Stimulated activated CD4-positive, alpha-beta T cell treated with anti-CD3 and anti-CD28 coated beads, TNF-alpha, amount 100 ng/mL, for 48 hours (primary cell): ENCODE results near the gene FGF19.

Experiments used
- DNase-seq, 3 donors: peaks; one replicate each; pipeline ENCODE4 v3.0.0-alpha.2; 2020; ENCODE audit warnings: low read depth in 3 of 3

FGF19 gene

DNA sequence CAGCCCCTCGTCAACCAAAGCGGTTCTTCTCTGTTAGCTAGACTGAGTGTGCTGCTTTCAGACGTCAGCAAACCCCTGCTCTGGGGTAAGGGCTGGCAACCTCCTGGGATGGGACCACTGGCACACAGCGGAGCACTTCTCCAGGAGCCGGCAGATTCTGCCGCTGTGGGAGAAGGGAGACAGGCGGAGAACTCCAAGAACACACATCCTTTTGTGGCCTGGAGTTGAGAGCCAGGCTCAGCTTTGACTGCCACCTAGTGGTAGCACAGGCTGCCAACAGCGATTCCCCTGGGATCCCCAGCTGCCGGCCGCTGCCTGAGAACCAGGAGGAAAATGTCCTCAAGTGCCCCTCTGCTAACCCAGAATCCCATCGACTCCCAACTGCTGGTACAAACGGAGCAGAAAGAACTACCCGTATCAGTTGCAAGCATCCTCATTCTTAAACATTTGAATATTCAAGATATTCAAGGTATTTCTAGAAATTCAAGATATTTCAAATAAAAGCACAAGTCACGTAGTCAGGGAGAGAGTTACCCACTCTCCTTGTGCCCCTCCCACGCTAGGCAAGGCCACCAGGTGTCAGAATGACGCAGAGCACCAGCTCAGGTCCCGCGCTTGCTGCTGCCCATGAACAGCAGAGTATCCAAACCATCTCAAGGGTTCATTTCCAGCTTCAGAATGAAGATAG, 33.5 kb downstream of the FGF19 start:
- peak; percentile 14 to 54 (median 35) for DNase-seq

DNA sequence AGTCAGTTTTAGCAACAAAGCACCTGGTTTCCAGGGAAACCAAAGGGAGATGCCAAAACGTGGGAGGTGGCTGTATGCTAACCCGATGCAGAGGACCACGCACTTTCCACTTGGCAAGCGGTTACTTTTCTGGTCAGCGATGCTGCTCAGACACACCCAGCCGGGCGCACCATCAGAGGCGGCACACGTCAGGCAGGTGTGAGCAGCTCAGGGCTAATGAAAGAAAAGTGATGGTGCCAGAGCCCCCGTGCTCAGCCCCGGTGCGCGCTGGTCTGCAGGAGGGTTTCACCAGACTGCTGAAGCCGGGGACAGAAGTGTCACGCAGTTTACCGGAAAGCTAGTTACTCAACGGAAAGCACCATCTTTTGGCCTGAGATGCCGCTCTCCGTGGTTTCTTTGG, 34.3 kb downstream of the FGF19 start:
- DNase-seq = no peak

DNA sequence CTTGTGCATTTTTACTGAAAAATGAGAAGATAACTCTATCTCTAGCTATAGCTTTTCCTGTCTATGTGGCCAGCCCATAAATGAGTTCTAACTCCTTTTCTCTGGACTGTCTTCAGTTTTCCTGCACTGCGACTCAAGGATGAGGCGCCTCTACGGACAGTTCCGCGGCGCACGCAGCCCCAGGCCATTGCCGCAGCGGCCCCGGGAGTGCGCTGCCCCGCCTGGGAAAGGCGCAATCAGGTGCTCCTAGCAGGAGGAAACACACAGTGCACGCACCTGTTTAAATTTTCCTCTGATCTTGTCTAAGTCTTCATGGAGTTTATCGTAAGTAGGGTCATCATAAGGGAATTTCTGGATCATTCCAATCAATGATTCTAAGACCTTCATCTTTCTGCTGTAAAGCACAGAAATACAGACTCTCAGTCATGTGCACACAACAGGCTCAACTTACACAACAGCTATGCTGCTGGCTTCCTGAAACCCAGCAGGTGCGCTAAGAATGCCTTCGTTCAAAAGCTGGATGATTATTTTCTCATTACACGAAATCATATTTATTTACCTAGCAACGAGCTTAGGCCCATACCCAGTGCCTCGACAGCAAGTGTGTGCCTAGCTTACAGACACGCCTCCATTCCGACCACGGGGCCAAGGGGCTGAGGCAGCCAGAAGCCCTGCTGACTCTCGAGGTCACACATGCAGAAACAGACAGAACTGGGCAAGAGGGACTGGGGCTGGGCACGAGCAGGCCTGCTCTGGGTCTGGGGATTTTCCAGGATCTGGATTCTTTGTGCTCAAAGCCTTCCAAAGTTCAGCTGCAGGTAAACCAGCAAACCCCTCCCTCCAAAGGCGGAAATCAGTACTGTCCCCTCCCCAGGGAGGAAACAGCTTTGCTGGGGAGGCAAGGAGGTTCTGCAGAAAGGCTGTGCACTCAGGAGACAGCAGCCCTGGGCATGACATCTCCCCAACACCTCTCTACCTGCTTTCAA, 35.9 kb downstream of the FGF19 start:
- no peak for DNase-seq

DNA sequence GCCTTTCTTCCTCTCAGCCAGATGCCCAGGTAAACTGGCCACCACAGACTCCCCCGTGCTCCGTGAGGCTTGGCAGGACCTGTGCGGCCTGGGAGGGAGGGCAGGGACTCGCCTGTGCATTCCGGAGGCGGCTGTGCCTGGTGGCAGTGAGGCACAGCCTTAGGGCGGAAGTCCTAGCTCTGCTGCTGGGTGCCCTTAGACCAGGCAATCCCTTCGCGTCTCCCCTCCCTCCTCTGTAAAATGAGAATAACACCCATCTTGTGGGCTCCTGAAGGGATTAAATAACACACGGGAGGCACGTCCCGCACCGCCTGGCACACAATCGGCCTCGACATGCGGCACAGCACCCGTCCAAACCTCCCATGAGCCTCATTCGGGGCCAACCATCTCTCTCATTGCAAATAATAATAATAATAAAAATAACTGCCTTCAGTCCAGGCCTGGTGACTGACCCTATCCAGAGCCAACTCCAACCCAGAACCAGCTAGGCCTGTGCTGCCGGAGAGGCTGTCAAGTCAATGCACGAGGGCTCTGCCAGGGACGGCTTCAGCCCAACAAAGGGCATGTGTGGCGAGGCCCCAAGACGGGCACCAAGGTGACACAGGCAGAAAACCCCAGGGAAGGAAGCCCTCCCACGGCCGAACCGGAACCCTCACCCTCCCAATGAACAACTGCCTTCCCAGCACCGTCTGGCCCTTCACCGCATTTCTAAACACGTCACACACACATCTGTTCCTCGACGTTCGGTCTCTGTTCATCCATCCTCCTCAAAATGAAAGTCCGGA, 36.9 kb downstream of the FGF19 start:
- no peak for DNase-seq

DNA sequence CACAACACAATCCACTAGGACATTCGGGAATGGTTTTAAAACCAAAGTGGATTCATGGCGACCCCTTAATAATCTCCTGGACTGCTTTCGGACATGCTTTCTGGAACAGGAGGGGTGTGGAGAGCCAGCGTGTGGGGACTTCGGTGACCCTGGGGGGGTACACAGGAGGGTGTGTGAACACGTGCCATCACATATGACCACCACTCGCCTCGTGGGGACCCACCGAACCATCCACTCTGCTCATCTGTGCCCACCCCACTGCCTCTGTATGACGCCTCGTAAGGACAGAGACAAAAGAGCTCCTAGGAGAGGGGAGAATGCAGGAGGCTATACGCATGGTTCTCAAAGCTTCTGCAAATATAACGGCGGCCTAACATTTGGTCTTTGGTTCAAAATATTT, 37.6 kb downstream of the FGF19 start:
- DNase-seq = no peak

DNA sequence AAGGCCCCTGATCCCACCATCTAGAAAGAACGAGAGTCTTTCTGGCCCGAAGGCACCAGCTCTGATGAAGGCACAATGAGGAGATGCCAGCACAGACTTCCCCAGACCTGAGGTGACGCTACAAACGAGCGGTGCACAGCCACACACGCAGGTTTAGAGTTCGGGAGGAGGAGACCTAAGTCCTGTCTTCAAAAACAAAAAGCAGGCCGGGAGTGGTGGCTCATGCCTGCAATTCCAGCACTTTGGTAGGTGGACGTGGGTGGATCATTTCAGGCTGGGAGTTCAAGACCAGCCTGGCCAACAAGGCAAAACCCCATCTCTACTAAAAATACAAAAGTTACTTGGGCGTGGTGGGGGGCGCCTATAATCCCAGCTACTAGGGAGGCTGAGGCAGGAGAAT, 38.2 kb downstream of the FGF19 start:
- DNase-seq = no peak

DNA sequence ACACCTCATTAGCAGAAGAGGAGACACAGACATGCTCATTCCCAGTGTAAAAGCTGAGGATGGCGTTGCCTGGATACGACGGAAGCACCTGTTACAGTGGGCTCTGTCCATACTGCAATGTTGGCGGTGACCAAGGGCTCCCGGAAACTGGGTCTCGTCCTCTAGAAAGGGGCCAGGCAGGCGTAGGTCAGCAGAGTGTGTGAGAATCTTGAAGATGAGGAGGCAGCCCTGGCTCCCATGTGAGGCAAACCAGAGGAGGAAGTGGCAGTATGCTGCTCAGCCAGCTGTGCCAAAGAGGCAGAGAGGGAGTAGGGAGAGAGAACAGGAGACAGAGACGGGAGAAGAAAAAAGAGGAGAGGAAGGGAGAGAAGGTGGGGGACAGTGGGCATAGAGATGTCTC, 38.9 kb downstream of the FGF19 start:
- DNase-seq = no peak

DNA sequence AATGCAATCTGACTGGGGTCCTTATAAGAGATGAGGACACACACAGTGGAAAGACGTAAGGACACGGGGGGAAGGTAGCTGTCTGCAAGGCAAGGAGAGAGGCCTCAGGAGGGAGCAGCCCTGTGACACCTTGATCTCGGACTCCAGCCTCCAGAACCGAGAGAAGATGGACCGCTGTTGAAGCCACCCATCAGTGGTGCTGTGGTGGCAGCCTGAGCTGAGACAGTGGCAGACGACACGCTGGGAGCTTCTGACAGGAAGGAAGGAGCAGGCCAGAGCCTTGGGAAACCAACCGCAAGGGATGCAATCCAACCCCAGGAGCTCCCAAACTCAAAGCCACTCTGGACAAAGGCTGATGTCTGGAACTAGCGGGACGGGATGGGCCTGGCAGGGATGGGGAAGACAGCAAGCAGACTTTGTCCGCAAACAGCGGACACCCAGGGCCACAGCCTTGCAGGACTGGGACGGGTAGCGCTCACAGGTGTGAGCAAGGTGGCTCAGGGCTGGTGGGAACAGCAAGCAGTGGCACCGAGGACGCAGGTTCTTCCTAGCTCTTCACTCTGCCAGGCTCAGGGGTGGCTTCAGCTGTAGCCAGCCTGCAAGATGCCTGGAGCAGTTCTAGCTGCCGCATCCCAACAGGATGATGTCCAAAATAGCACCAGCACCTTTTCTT, 39.6 kb downstream of the FGF19 start:
- DNase-seq = no peak

DNA sequence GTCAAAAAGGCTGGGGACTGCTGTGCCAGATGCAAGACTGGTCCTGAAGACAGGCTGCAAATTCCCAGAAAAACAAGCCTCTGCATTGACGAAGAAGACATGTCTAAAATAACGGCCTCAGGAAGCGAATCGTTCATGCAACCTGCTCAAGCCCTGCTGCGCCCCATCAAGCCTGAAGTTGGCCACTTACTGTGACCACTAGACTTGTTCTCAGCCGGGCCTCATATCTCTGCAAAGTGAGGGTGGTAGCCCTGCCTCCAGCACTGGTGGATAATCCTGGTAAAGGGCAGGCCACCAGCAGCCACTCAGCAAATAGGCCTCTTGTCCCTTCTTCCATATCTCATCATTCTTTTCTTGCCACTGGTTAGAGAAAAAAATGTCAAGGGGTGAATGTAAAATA, 40.5 kb downstream of the FGF19 start:
- DNase-seq = no peak

DNA sequence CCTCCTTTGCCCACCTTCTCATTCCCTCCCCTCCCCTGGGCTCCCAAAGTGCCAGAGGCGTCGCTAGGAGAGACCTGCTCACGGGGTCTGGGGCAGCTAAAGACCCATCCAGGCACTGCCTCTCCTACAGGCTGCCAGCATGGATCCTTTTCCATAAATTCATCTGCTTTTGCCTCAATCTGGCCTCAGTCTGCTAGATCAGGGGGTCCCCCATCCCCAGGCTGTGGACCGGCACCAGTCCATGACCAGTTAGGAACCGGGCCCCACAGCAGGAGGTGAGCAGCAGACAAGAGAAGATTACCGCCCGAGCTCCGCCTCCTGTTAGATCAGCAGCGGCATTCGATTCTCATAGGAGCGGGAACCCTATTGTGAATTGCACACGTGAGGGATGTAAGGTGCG, 41.0 kb downstream of the FGF19 start:
- DNase-seq = no peak

DNA sequence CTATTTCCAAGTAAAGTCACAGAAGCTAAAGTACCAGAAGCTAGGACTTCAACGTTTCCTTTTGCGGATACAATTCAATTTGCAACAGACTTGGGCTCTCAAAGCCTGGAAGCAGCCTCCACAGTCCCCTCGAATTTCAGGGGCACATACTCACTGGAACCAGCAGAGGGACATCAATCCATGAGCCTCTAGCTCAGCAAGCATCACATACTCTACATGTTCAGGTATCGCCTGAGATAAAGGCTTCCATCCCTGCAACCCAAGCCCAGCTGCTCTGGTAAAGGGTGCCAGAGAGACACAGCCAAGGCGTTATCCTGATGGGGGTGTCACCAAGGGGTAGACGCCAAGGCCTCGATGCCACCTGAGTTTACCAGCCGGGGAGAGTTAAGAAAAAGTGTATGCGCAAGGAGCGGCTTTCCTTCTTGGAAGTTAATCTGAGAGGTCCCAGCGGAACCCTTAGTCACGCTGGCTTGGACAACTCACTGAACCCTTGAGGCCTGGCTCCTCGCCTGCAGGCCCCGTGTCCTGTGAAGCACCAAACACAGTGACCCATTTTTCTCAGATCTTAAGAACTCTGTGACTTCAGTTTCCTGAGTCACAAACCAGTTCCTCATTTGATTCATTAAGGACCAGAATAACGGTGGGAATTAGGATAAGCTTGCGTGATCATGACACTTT, 41.7 kb downstream of the FGF19 start:
- DNase-seq = no peak

DNA sequence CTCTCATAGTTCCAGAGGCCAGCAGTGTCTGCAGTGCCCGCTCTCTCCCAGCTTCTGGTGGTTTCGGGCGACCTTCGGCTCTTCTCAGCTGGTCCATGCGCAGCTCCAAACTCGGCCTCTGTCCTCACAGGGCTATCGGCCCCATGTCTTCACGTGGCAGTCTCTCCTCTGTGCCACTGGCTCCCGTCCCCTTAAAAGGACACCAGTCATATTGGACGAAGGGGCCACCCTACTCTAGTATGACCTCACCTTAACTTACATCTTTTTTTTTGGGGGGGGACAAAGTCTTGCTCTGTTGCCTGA, 42.5 kb downstream of the FGF19 start:
- no peak for DNase-seq

DNA sequence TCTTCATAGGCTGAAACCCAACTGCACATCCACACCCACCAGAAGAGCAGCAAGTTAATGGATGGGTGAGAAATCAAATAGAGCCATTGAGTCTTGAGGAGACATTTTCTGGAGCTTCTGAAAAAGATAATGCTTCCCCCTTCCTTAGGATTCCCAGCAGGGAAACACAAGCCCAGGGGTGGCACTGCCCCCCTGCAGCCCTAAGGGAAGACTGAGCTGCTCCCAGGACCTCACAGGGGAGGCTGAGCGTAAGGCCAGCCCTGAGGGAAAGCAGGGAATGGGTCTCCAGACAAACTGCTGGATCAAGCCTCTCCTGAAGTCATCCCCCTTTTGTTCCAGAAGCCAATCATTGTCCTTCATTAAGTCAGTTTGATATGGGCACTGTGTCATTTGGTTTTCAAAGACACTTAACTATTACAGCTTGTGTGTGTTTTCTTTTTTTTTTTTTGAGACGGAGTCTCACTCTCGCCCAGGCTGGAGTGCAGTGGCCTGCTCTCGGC, 43.8 kb downstream of the FGF19 start:
- no peak for DNase-seq

DNA sequence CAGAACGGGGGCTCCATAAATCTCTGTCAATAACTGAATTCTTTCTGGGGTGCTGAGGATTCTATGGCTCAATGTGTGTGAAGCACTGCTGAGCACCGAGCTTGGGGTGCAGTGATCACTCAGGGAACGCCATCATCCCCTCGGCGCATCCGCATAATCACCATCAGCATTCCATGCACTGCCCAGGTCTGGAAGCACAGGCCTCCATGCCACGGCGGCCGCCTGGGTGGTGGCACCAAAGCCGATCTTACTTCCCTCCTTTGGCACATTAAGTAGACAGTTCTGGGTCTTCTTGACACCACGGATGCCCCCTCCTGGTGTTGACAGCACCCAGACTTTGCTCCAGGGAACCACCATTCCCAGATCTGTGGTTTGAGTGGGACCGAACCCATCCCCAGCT, 44.2 kb downstream of the FGF19 start:
- no peak for DNase-seq

DNA sequence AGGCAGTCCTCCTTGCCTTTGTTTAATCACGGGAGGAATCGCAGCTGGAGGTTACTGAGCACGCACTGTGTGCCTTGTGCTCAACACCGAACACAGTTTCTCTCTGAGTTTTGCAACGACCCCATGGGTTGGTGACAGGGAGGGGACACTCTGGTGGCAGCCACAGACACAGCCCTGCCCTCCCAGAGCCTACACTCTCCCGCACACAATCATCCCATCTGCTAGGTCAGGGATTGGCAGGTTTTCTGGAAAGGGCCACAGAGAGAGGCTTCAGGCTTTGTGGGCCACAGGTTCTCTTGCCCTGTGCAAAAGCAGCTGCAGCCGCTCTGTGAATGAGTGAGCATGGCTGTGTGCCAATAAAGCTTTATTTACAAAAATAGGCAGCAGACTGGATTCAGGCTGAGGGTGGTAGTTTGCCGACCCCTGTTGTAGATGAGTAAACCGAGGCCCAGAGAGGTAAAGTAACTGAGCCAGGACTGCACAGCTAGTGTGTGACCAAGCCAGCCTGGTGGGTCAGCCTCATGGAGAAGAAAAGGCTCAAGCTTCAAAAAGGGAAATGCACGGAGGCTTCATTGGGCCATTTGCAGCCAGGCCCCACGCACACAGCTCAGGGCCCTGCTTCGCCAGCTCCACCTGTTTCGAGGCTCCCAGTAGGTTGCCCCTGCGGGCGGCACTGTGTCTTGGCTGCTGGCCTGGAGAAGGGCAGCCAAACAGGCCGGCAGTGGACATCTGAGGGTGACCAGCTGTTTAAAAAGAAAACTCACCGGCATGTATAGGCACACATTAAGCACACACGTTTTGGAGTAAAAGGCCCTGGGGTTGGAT, 45.0 kb downstream of the FGF19 start:
- no peak for DNase-seq

DNA sequence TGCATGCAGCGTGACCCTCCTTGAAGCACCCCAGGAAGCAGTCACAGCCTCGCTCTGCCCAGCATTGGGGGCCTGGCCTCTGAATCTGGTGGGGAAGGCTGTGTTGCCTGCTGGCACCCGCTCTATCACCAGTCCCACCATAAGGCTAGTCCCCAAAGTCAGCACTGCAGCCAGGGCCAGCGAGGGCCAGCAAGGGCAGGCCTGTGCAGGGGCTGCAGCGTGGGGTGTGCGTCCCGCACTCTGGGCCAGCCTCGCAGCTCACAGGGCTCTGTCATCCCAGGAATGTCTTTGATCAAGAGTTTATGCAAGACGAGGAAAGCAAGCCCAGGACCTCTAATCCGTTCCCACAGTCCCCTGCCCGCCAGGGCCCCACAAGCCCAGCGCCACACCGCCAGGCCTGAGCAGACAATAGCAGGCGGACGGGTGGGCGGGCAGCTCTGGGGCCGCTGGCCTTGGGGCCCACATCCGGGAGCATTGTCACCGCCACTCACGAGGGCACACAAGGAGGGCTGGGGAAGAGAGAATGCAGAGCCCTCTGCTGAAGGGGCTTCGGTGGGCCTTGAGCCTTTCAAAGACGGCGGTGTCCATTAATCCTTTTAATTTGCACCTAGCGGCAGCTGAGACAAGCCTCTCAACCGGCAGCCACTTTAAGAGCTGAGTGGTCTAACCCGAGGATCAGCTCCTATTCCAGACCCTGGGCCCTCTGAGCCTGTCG, 45.8 kb downstream of the FGF19 start:
- no peak for DNase-seq

DNA sequence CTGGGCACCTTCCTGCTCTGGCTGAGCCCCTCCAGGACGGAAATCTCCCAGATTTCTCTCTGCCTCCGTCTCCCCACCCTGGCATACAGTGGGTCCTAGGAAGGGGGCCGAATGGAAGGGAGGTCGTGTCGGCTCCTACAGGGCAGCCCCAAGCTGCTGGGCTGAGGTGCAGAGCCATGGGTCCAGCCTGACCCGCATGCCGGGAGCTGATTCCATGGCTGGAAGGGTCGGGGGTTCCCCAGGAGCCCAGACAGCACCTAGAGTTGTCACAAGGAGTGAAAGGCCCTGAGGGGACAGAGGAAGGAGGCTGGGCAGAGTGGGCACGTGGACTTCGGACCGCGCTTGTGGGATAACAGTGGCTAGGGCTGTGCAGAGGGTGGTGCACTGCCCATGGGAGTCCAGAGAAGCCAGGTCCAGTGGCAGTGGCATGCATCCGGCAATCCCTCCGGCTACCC, 46.3 kb downstream of the FGF19 start:
- no peak for DNase-seq

DNA sequence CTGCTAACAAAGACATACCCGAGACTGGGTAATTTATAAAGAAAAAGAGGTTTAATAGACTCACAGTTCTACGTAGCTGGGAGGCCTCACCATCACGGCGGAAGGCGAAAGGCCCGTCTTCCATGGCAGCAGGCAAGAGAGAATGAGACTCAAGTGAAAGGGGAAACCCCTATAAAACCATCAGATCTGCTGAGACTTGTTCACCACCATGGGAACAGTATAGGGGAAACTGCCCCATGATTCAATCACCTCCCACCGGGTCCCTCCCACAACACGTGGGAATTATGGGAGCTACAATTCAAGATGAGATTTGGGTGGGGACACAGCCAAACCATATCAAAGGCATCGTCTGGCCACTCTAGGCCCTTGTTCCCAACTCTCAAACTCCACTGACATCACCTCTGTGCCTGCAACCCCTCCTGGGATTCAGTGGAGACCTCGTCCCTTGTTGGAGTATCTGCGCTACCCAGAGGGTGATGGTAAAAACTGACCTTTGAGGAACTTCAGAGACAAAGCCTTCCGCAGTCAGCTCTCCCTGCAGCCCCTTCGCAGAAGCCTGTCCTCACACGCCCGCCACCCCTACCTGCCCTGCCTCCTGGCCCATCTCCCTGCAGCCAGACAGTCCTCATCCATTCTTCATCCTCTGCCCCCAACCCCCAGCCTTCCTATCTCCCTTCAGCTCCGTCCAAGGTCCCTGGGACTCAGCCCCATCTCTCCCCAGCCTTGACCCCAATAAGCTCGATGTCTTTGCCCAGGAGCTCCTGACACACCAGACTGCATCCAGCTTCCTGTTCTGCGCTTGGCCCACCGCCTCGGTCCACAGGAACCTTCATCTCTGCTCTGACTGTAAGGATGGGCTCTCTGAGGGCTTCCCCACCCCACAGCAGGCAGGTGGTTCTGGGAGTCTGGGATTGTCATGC, 47.0 kb downstream of the FGF19 start:
- DNase-seq = no peak
